MM.1S (cell line): ENCODE data around the gene CHRNA4.

Source experiments
- DNase-seq: peaks from one replicate; pipeline ENCODE4 v3.0.0-alpha.2; 2015
- H2AFZ ChIP-seq: fragments of 300-600 bp; sonication (generic); 2 replicates; pipeline ENCODE4 v1.6.0; 2016; ENCODE audit warnings: antibody characterized with exemption, low read length
- H3F3A ChIP-seq: fragments of 300-600 bp; sonication (generic); 2 replicates; pipeline ENCODE4 v1.6.1; 2016; ENCODE audit warnings: mild to moderate bottlenecking, antibody characterized with exemption, low read length, moderate library complexity, mixed read lengths; ENCODE audit not compliant: insufficient read depth
- H3K27ac ChIP-seq: fragments of 300-600 bp; sonication (generic); 2 replicates; pipeline ENCODE4 v1.5.1; 2016; ENCODE audit warnings: mild to moderate bottlenecking, low read length
- H3K27me3 ChIP-seq: fragments of 300-600 bp; sonication (generic); replicated peaks from 2 replicates; pipeline ENCODE4 v1.6.0; 2016; ENCODE audit warnings: low read length; ENCODE audit not compliant: insufficient read depth
- H3K36me3 ChIP-seq: fragments of 300-600 bp; sonication (generic); replicated peaks from 2 replicates; pipeline ENCODE4 v1.6.1; 2016; ENCODE audit warnings: mild to moderate bottlenecking, low read length, mixed read lengths; ENCODE audit not compliant: insufficient read depth
- H3K4me1 ChIP-seq: fragments of 300-600 bp; sonication (generic); 2 replicates; pipeline ENCODE4 v1.6.1; 2016; ENCODE audit warnings: low read length, mixed read lengths
- H3K4me2 ChIP-seq: fragments of 300-600 bp; sonication (generic); 2 replicates; pipeline ENCODE4 v1.6.0; 2016; ENCODE audit warnings: low read depth, low read length
- H3K4me3 ChIP-seq: fragments of 300-600 bp; sonication (generic); 2 replicates; pipeline ENCODE4 v1.5.1; 2016; ENCODE audit warnings: low read length, mixed read lengths
- H3K79me2 ChIP-seq: fragments of 300-600 bp; sonication (generic); 2 replicates; pipeline ENCODE4 v1.6.1; 2016; ENCODE audit warnings: mixed run types, low read length, mixed read lengths
- H3K9ac ChIP-seq: fragments of 300-600 bp; sonication (generic); 2 replicates; pipeline ENCODE4 v1.6.1; 2016; ENCODE audit warnings: low read length, mixed read lengths
- H3K9me2 ChIP-seq: fragments of 300-600 bp; sonication (generic); replicated peaks from 2 replicates; pipeline ENCODE4 v1.6.1; 2016; ENCODE audit warnings: mild to moderate bottlenecking, low read length, mixed read lengths; ENCODE audit not compliant: insufficient read depth
- H3K9me3 ChIP-seq: fragments of 300-600 bp; sonication (generic); replicated peaks from 2 replicates; pipeline ENCODE4 v1.6.1; 2016; ENCODE audit warnings: mild to moderate bottlenecking, low read length, mixed read lengths; ENCODE audit not compliant: insufficient read depth
- H4K20me1 ChIP-seq: fragments of 300-600 bp; sonication (generic); 2 replicates; pipeline ENCODE4 v1.6.1; 2016; ENCODE audit warnings: mild to moderate bottlenecking, low read length, moderate library complexity, mixed read lengths; ENCODE audit not compliant: insufficient read depth
- CTCF ChIP-seq: fragments of 300-600 bp; sonication (generic); IDR thresholded peaks from 2 replicates; pipeline ENCODE4 v1.5.1; 2016; ENCODE audit warnings: antibody characterized with exemption, low read length, mixed read lengths
- EZH2 ChIP-seq: fragments of 300-600 bp; sonication (generic); optimal IDR thresholded peaks from 2 replicates; pipeline ENCODE3; 2017; ENCODE audit warnings: low read depth, mild to moderate bottlenecking, antibody characterized with exemption, low read length, mixed read lengths
- EZH2phosphoT487 ChIP-seq: fragments of 300-600 bp; sonication (generic); IDR thresholded peaks from 2 replicates; pipeline ENCODE4 v1.6.1; 2018; ENCODE audit warnings: antibody characterized with exemption, low read length

Gene CHRNA4

GRCh38 chr20:63365601-63366389 lies 4.6 kb upstream of the CHRNA4 start:
- no peak overlapping the region for H3K4me3 ChIP-seq
- H3K9ac ChIP-seq, result no peak overlapping the region
- no peaks in the 10 kb centered on the region for H3K79me2 ChIP-seq
- H4K20me1 ChIP-seq, result no peaks in the 10 kb centered on the region
- H2AFZ ChIP-seq, result no peak overlapping the region
- H3K9me2 ChIP-seq, result no peaks in the 10 kb centered on the region
- H3K9me3 ChIP-seq, result no peaks in the 10 kb centered on the region
- no peak for TF ChIP-seq EZH2
- no peak for TF ChIP-seq EZH2phosphoT487
- TF ChIP-seq CTCF, result no peak
- no peak overlapping the region for H3K4me2 ChIP-seq
- peaks cover 91% of the 10 kb centered on the region for H3K27me3 ChIP-seq
- no peak overlapping the region for H3K27ac ChIP-seq
- DNase-seq, result no peak
- no peaks in the 10 kb centered on the region for H3K4me1 ChIP-seq
- H3F3A ChIP-seq, result no peaks in the 10 kb centered on the region
- no peaks in the 10 kb centered on the region for H3K36me3 ChIP-seq

GRCh38 chr20:63364801-63365585 lies 3.8 kb upstream of the CHRNA4 start:
- H2AFZ ChIP-seq, result no peak overlapping the region
- DNase-seq, result no peak
- no peak overlapping the region for H3K27ac ChIP-seq
- H3K36me3 ChIP-seq, result no peaks in the 10 kb centered on the region
- H3F3A ChIP-seq, result no peaks in the 10 kb centered on the region
- H3K9me3 ChIP-seq, result no peaks in the 10 kb centered on the region
- H3K4me1 ChIP-seq, result no peaks in the 10 kb centered on the region
- H4K20me1 ChIP-seq, result no peaks in the 10 kb centered on the region
- H3K9me2 ChIP-seq, result no peaks in the 10 kb centered on the region
- no peak overlapping the region for H3K9ac ChIP-seq
- no peak overlapping the region for H3K4me3 ChIP-seq
- no peak for TF ChIP-seq CTCF
- no peak overlapping the region for H3K4me2 ChIP-seq
- H3K27me3 ChIP-seq, result peaks cover 92% of the 10 kb centered on the region
- H3K79me2 ChIP-seq, result no peaks in the 10 kb centered on the region

GRCh38 chr20:63363981-63364561 lies 2.9 kb upstream of the CHRNA4 start:
- Histone ChIP-seq H3K36me3 (no peaks in the 10 kb centered on the region), H3K4me2 (no peak overlapping the region), H3K9me3 (no peaks in the 10 kb centered on the region), H3K79me2 (no peaks in the 10 kb centered on the region), H3K4me1 (no peaks in the 10 kb centered on the region), H3K9me2 (no peaks in the 10 kb centered on the region), H3K27me3 (peaks cover 92% of the 10 kb centered on the region), H4K20me1 (no peaks in the 10 kb centered on the region), H3K9ac (no peak overlapping the region), H3F3A (no peaks in the 10 kb centered on the region), H2AFZ (no peak overlapping the region), H3K4me3 (no peak overlapping the region), H3K27ac (no peak overlapping the region)
- TF ChIP-seq EZH2phosphoT487, result no peak
- no peak for TF ChIP-seq CTCF
- no peak for TF ChIP-seq EZH2
- no peak for DNase-seq
